ENCODE results near the gene TMC8. TPM values are rescaled to one million over a fixed set of nuclear protein-coding genes. Genes with fewer than 3 reads are reported as not detected.

The TMC8 gene
- total and polyA plus RNA-seq, 2 of the 8 experiments (the other 6 are each of a cell fraction or from before 2014, with no cell fraction given): 1.00 to 2.8 TPM

GRCh38 chr17:78120971-78121800, 9.4 kb upstream of the TMC8 start (continued):
- no peak for TF ChIP-seq CHD1 (IDR thresholded peaks at IDR 0.05; ENCODE audit: low read depth, low read length)
- no peak for TF ChIP-seq EP300 (IDR thresholded peaks at IDR 0.05; ENCODE audit: borderline replicate concordance in 1 of 2, low read depth in 2 of 2, low read length in 2 of 2)
- no peak for TF ChIP-seq BCL11A (IDR thresholded peaks at IDR 0.05; ENCODE audit: low read depth in 2 of 2, low read length in 2 of 2)
- TF ChIP-seq ZNF274 (IDR thresholded peaks at IDR 0.05; ENCODE audit: borderline replicate concordance, extremely low read depth, low read length): no peak
- TF ChIP-seq BACH1 (IDR thresholded peaks at IDR 0.05; ENCODE audit: low read length): no peak
- TF ChIP-seq RBBP5 (IDR thresholded peaks at IDR 0.05; ENCODE audit: borderline replicate concordance, low read depth, low read length): no peak
- TF ChIP-seq CTCF (IDR thresholded peaks at IDR 0.05; ENCODE audit: control extremely low read depth in 1 of 3, insufficient read depth in 1 of 3, low read depth in 1 of 3, low read length in 3 of 3): no peak

All from H1 (cell line).